Kidney epithelial cell (primary cell): Measurements from ENCODE around the gene SPARCL1. TPM values are rescaled to one million over a fixed set of nuclear protein-coding genes. Genes with fewer than 3 reads are reported as not detected.

Experiments
- DNase-seq: peaks from one replicate; pipeline ENCODE4 v3.0.0-alpha.2; 2010; ENCODE audit warnings: low read depth
- H3K27me3 ChIP-seq: 2 replicates; pipeline ENCODE4 v1.6.0; 2011; ENCODE audit warnings: low read length; ENCODE audit not compliant: control insufficient read depth, insufficient read depth
- H3K36me3 ChIP-seq: 2 replicates; pipeline ENCODE4 v1.5.1; 2011; ENCODE audit warnings: low read length; ENCODE audit not compliant: control insufficient read depth, insufficient read depth
- H3K4me3 ChIP-seq: 2 replicates; pipeline ENCODE4 v1.5.1; 2011; ENCODE audit warnings: low read depth, mild to moderate bottlenecking, control low read depth, low read length
- total RNA-seq: library from RNA; depleted of rRNA; stranded (reverse); fragments of >200 nt; gene quantifications from 2 replicates; pipeline ENCODE4 v1.2.3, GENCODE V29; 2015
- TF ChIP-seq, protein P1 (sequence below): IDR thresholded peaks from 2 replicates; pipeline ENCODE4 v1.5.1; 2011; ENCODE audit warnings: mild to moderate bottlenecking, moderate library complexity, low read length, control low read depth, inconsistent platforms; ENCODE audit not compliant: insufficient read depth, poor library complexity, severe bottlenecking

SPARCL1 gene
- total RNA-seq, 1 donor from 2014 or later = not detected

GRCh38 chr4:87442889-87443288, 86.3 kb downstream of the SPARCL1 start:
- Histone ChIP-seq H3K27me3 (no peaks in the 10 kb centered on the region), H3K4me3 (no peak overlapping the region), H3K36me3 (no peaks in the 10 kb centered on the region)
- no peak for DNase-seq
- TF ChIP-seq, protein P1, sequence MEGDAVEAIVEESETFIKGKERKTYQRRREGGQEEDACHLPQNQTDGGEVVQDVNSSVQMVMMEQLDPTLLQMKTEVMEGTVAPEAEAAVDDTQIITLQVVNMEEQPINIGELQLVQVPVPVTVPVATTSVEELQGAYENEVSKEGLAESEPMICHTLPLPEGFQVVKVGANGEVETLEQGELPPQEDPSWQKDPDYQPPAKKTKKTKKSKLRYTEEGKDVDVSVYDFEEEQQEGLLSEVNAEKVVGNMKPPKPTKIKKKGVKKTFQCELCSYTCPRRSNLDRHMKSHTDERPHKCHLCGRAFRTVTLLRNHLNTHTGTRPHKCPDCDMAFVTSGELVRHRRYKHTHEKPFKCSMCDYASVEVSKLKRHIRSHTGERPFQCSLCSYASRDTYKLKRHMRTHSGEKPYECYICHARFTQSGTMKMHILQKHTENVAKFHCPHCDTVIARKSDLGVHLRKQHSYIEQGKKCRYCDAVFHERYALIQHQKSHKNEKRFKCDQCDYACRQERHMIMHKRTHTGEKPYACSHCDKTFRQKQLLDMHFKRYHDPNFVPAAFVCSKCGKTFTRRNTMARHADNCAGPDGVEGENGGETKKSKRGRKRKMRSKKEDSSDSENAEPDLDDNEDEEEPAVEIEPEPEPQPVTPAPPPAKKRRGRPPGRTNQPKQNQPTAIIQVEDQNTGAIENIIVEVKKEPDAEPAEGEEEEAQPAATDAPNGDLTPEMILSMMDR = no peak

- H3K27me3 ChIP-seq = no peaks in the 10 kb centered on the region
- DNase-seq = no peak
- H3K4me3 ChIP-seq = no peak overlapping the region
- TF ChIP-seq, protein P1 = no peak
- H3K36me3 ChIP-seq = peaks cover 1% of the 10 kb centered on the region
Observed at GRCh38 chr4:87433342-87433741, 95.8 kb downstream of the SPARCL1 start.

GRCh38 chr4:87430038-87430437, 99.1 kb downstream of the SPARCL1 start:
- H3K4me3 ChIP-seq = no peak overlapping the region
- no peaks in the 10 kb centered on the region for H3K36me3 ChIP-seq
- H3K27me3 ChIP-seq = no peaks in the 10 kb centered on the region
- DNase-seq = no peak
- TF ChIP-seq, protein P1 = no peak

GRCh38 chr4:87428979-87429378, 100.2 kb downstream of the SPARCL1 start:
- H3K36me3 ChIP-seq = no peaks in the 10 kb centered on the region
- no peaks in the 10 kb centered on the region for H3K27me3 ChIP-seq
- TF ChIP-seq, protein P1 = no peak
- no peak for DNase-seq
- no peak overlapping the region for H3K4me3 ChIP-seq

DNA sequence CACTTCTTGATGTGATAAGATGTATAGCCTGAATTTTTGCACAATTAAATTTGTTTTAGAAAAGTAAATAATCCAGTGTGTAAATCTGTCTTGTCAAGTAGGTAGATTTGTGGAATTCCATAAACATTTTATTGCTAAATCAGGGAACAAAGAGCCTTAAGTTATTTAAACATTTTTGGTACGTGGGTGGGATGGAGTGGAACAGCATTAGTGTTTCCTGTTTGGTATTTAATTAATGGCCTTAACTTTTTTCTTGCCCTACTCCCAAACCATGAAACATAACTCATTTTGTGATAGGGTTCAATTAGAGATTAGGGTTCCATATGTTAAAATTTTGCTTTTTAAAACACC, 101.7 kb downstream of the SPARCL1 start:
- TF ChIP-seq, protein P1 = no peak
- no peak overlapping the region for H3K4me3 ChIP-seq
- DNase-seq = no peak
- H3K27me3 ChIP-seq = no peaks in the 10 kb centered on the region
- no peaks in the 10 kb centered on the region for H3K36me3 ChIP-seq

- TF ChIP-seq, protein P1 = no peak
- Histone ChIP-seq H3K36me3 (no peaks in the 10 kb centered on the region), H3K27me3 (no peaks in the 10 kb centered on the region), H3K4me3 (no peak overlapping the region)
- no peak for DNase-seq
Observed at GRCh38 chr4:87426865-87427517, 102.2 kb downstream of the SPARCL1 start.
